ENCODE results near the gene ELOVL4. TPM values are rescaled to one million over a fixed set of nuclear protein-coding genes. Genes with fewer than 3 reads are reported as not detected.

ELOVL4 gene
- total RNA-seq, 1 donor from 2014 or later, result 0.41 TPM

Other genes with a start within 250 kb of the ELOVL4 start
- 0.43 TPM for gene TTK, start 57.1 kb upstream of the ELOVL4 start, total RNA-seq
- 28.5 TPM for gene BCKDHB, start 159.1 kb upstream of the ELOVL4 start, total RNA-seq